Mucosa of stomach (tissue), 1 donor: ENCODE data around the gene HKDC1.

Experiments
- H3K27me3 ChIP-seq: one replicate; pipeline ENCODE4 v1.7.0; 2013; ENCODE audit warnings: mild to moderate bottlenecking, low read length; ENCODE audit not compliant: control insufficient read depth, insufficient read depth
- H3K36me3 ChIP-seq: one replicate; pipeline ENCODE4 v1.7.0; 2013; ENCODE audit warnings: low read length; ENCODE audit not compliant: control insufficient read depth, insufficient read depth
- H3K4me1 ChIP-seq: one replicate; pipeline ENCODE4 v1.7.0; 2013; ENCODE audit warnings: mild to moderate bottlenecking, low read length; ENCODE audit not compliant: control insufficient read depth, insufficient read depth
- H3K4me3 ChIP-seq: one replicate; pipeline ENCODE4 v1.7.0; 2013; ENCODE audit warnings: low read length
- H3K9ac ChIP-seq: one replicate; pipeline ENCODE4 v1.7.0; 2013; ENCODE audit warnings: mild to moderate bottlenecking, low read length, moderate library complexity
- H3K9me3 ChIP-seq: one replicate; pipeline ENCODE4 v1.7.0; 2013; ENCODE audit warnings: mild to moderate bottlenecking, low read length, moderate library complexity; ENCODE audit not compliant: control insufficient read depth
- donor health status: Pancreatic carcinoma.

The HKDC1 gene

GRCh38 chr10:69201045-69201444 lies 19.1 kb upstream of the HKDC1 start:
- no peak overlapping the region for H3K4me3 ChIP-seq
- no peaks in the 10 kb centered on the region for H3K4me1 ChIP-seq
- H3K9me3 ChIP-seq = no peaks in the 10 kb centered on the region
- H3K27me3 ChIP-seq = no peaks in the 10 kb centered on the region
- no peaks in the 10 kb centered on the region for H3K36me3 ChIP-seq
- H3K9ac ChIP-seq = no peak overlapping the region

- H3K27me3 ChIP-seq = no peaks in the 10 kb centered on the region
- H3K9me3 ChIP-seq = no peaks in the 10 kb centered on the region
- H3K9ac ChIP-seq = no peak overlapping the region
- no peak overlapping the region for H3K4me3 ChIP-seq
- no peaks in the 10 kb centered on the region for H3K4me1 ChIP-seq
- no peaks in the 10 kb centered on the region for H3K36me3 ChIP-seq
Measured at GRCh38 chr10:69202332-69202731, 17.8 kb upstream of the HKDC1 start.

- Histone ChIP-seq H3K9ac (no peak overlapping the region), H3K27me3 (no peaks in the 10 kb centered on the region), H3K9me3 (no peaks in the 10 kb centered on the region), H3K4me3 (no peak overlapping the region), H3K36me3 (no peaks in the 10 kb centered on the region), H3K4me1 (peaks cover 3% of the 10 kb centered on the region)
Measured at GRCh38 chr10:69208761-69209160, 11.4 kb upstream of the HKDC1 start.

- H3K4me3 ChIP-seq = no peak overlapping the region
- H3K9me3 ChIP-seq = no peaks in the 10 kb centered on the region
- H3K4me1 ChIP-seq = peaks cover 3% of the 10 kb centered on the region
- H3K9ac ChIP-seq = no peak overlapping the region
- H3K27me3 ChIP-seq = no peaks in the 10 kb centered on the region
- no peaks in the 10 kb centered on the region for H3K36me3 ChIP-seq
Measured at GRCh38 chr10:69209787-69210484, 10.2 kb upstream of the HKDC1 start.

- H3K36me3 ChIP-seq = no peaks in the 10 kb centered on the region
- no peaks in the 10 kb centered on the region for H3K27me3 ChIP-seq
- peaks cover 3% of the 10 kb centered on the region for H3K4me1 ChIP-seq
- no peaks in the 10 kb centered on the region for H3K9me3 ChIP-seq
- no peak overlapping the region for H3K4me3 ChIP-seq
- H3K9ac ChIP-seq = no peak overlapping the region
Measured at GRCh38 chr10:69211104-69211503, 9.0 kb upstream of the HKDC1 start.

GRCh38 chr10:69211524-69211923 lies 8.6 kb upstream of the HKDC1 start:
- Histone ChIP-seq H3K4me1 (peaks cover 3% of the 10 kb centered on the region), H3K9me3 (no peaks in the 10 kb centered on the region), H3K27me3 (no peaks in the 10 kb centered on the region), H3K4me3 (no peak overlapping the region), H3K36me3 (no peaks in the 10 kb centered on the region), H3K9ac (no peak overlapping the region)

GRCh38 chr10:69213591-69214311 lies 6.4 kb upstream of the HKDC1 start:
- Histone ChIP-seq H3K4me1 (peaks cover 3% of the 10 kb centered on the region), H3K9me3 (no peaks in the 10 kb centered on the region), H3K4me3 (no peak overlapping the region), H3K9ac (no peak overlapping the region), H3K36me3 (no peaks in the 10 kb centered on the region), H3K27me3 (no peaks in the 10 kb centered on the region)

GRCh38 chr10:69214666-69215131 lies 5.4 kb upstream of the HKDC1 start:
- H3K4me1 ChIP-seq = peaks cover 4% of the 10 kb centered on the region

GRCh38 chr10:69215405-69216171 lies 4.5 kb upstream of the HKDC1 start:
- peaks cover 9% of the 10 kb centered on the region for H3K4me1 ChIP-seq
- no peaks in the 10 kb centered on the region for H3K36me3 ChIP-seq
- no peaks in the 10 kb centered on the region for H3K9me3 ChIP-seq
- no peaks in the 10 kb centered on the region for H3K27me3 ChIP-seq
- no peak overlapping the region for H3K4me3 ChIP-seq
- no peak overlapping the region for H3K9ac ChIP-seq

More at GRCh38 chr10:69214666-69215131, 5.4 kb upstream of the HKDC1 start:
- H3K36me3 ChIP-seq = no peaks in the 10 kb centered on the region
- no peaks in the 10 kb centered on the region for H3K27me3 ChIP-seq
- H3K9me3 ChIP-seq = no peaks in the 10 kb centered on the region
- no peak overlapping the region for H3K4me3 ChIP-seq
- no peak overlapping the region for H3K9ac ChIP-seq

- H3K4me3 ChIP-seq = no peak overlapping the region
- no peak overlapping the region for H3K9ac ChIP-seq
- peaks cover 9% of the 10 kb centered on the region for H3K4me1 ChIP-seq
- no peaks in the 10 kb centered on the region for H3K27me3 ChIP-seq
- H3K9me3 ChIP-seq = no peaks in the 10 kb centered on the region
- no peaks in the 10 kb centered on the region for H3K36me3 ChIP-seq
Measured at GRCh38 chr10:69216577-69217118, 3.5 kb upstream of the HKDC1 start.

GRCh38 chr10:69217119-69217754 lies 2.9 kb upstream of the HKDC1 start:
- Histone ChIP-seq H3K9ac (no peak overlapping the region), H3K4me3 (no peak overlapping the region), H3K4me1 (peaks cover 15% of the 10 kb centered on the region), H3K9me3 (no peaks in the 10 kb centered on the region), H3K36me3 (no peaks in the 10 kb centered on the region), H3K27me3 (no peaks in the 10 kb centered on the region)
